PFSK-1 (cell line): Measurements from ENCODE around the gene IQUB.

ENCODE experiments used
- FOXP2 ChIP-seq: optimal IDR thresholded peaks from 2 replicates; pipeline ENCODE3; 2011; ENCODE audit warnings: borderline replicate concordance, control low read depth, inconsistent platforms; ENCODE audit not compliant: insufficient read depth; ENCODE audit errors: extremely low read length, extremely low read depth
- POLR2AphosphoS5 ChIP-seq: IDR thresholded peaks from 2 replicates; pipeline ENCODE4 v1.6.1; 2012; ENCODE audit warnings: low read depth, mild to moderate bottlenecking, control low read depth, low read length, moderate library complexity
- REST ChIP-seq, 2 experiments: IDR thresholded peaks; 2 replicates each; pipeline versions ENCODE4 v1.6.1 to v1.8.0; 2011 to 2012; ENCODE audit warnings: low read depth in 2 of 2, low read length in 2 of 2, control low read depth in 1 of 2, inconsistent platforms in 1 of 2, mild to moderate bottlenecking in 1 of 2, moderate library complexity in 1 of 2; ENCODE audit not compliant: insufficient read depth in 1 of 2
- SIN3A ChIP-seq: IDR thresholded peaks from 2 replicates; pipeline ENCODE4 v1.6.1; 2012; ENCODE audit warnings: mild to moderate bottlenecking, low read length, moderate library complexity, borderline replicate concordance; ENCODE audit not compliant: insufficient read depth
- TAF1 ChIP-seq: IDR thresholded peaks from 2 replicates; pipeline ENCODE4 v1.6.1; 2012; ENCODE audit warnings: low read length, control low read depth, borderline replicate concordance; ENCODE audit not compliant: insufficient read depth

IQUB gene

GRCh38 chr7:123573341-123573740 lies 38.9 kb upstream of the IQUB start:
- no peak for TF ChIP-seq SIN3A
- no peak for TF ChIP-seq REST (IDR thresholded peaks at IDR 0.05; ENCODE audit: insufficient read depth in 1 of 2, low read depth in 2 of 2, low read length in 2 of 2)
- no peak for TF ChIP-seq POLR2AphosphoS5
- TF ChIP-seq TAF1 = no peak
- TF ChIP-seq FOXP2 = no peak

GRCh38 chr7:123571684-123572083 lies 37.3 kb upstream of the IQUB start:
- TF ChIP-seq FOXP2 (no peak), SIN3A (no peak)

GRCh38 chr7:123571187-123571586 lies 36.8 kb upstream of the IQUB start:
- TF ChIP-seq FOXP2 = no peak
- no peak for TF ChIP-seq POLR2AphosphoS5
- TF ChIP-seq REST (IDR thresholded peaks at IDR 0.05; ENCODE audit: insufficient read depth in 1 of 2, low read depth in 2 of 2, low read length in 2 of 2) = no peak
- no peak for TF ChIP-seq SIN3A
- TF ChIP-seq TAF1 = no peak

- TF ChIP-seq TAF1 = no peak
- no peak for TF ChIP-seq REST (IDR thresholded peaks at IDR 0.05; ENCODE audit: insufficient read depth in 1 of 2, low read depth in 2 of 2, low read length in 2 of 2)
- TF ChIP-seq POLR2AphosphoS5 = no peak
- TF ChIP-seq FOXP2 = no peak
- no peak for TF ChIP-seq SIN3A
Measured at GRCh38 chr7:123570390-123571182, 36.2 kb upstream of the IQUB start.

GRCh38 chr7:123569352-123570010 lies 35.1 kb upstream of the IQUB start:
- no peak for TF ChIP-seq TAF1
- TF ChIP-seq REST (IDR thresholded peaks at IDR 0.05; ENCODE audit: insufficient read depth in 1 of 2, low read depth in 2 of 2, low read length in 2 of 2) = no peak
- TF ChIP-seq SIN3A = no peak
- TF ChIP-seq POLR2AphosphoS5 = no peak
- TF ChIP-seq FOXP2 = no peak
